HG02763 (cell line): ENCODE measurements around the gene PTGDR2.

ENCODE experiments used
- ATAC-seq: cut with Tn5 transposase; IDR thresholded peaks from one replicate; pipeline ENCODE4 v1.9.1; 2021; ENCODE audit warnings: mild to moderate bottlenecking, moderate library complexity; ENCODE audit not compliant: unreplicated experiment

PTGDR2 gene

DNA sequence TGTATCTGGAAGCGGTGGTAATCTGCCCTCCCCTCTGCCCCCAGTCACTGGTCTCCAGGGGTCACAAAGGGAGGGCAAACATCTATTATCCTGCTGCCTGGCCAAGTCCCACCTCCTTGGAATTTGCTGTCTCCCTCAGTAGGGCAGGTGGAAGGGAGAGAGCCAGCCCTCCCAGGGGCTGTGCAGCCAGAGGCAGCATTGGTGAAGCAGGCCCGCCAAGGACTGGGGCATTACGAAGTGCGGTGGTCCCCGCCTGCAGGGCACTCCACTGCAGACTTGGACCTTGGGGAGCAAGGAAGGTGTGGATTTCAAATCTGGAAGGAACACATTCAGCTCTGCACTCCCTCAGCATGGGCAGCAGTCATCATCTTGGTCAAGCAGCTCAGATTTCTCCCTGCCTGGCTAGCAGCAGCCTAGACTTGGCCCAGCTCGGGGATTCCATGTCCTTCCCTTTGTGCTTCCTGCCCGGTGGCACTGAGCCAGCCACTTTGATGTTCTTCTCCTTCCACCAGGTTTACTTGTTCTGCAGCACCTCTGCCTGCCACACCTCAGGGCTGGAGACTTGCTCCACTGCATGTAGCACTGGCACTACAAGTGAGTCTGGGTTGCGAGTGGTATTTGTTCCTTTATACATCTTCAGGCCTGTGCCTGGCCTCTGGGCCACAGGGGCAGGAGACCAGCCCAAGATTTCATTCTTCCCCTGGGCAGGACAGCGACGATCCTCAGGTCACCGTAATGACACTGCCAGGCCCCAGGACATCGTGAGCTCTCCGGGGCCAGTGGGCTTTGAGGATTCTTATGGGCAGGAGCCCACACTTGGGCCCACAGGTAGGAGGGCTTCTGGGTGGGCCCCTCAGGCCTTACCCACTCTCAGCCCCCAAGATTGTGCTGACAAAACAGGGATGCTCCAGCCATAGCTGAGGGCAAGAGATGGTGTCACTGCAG lies 18.9 kb upstream of the PTGDR2 start:
- no peak for ATAC-seq

DNA sequence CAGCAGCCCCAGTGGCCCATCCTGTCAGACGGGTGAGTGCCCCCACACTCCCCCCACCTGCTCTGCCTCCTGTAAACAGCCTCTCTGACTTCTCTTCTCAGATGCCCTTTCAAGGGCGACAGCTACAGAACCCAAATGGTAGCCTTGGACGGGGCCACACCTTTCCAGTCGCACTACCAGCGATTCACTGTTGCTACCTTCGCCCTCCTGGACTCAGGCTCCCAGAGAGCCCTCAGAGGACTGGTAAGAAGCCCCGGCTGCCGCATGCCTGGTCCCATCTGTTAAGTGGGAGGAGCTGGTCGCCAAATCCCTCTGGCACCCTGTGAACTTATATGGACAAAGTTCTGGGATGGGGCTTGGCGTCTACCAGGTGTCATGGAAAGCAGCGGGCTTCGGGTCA lies 17.8 kb upstream of the PTGDR2 start:
- ATAC-seq: no peak

DNA sequence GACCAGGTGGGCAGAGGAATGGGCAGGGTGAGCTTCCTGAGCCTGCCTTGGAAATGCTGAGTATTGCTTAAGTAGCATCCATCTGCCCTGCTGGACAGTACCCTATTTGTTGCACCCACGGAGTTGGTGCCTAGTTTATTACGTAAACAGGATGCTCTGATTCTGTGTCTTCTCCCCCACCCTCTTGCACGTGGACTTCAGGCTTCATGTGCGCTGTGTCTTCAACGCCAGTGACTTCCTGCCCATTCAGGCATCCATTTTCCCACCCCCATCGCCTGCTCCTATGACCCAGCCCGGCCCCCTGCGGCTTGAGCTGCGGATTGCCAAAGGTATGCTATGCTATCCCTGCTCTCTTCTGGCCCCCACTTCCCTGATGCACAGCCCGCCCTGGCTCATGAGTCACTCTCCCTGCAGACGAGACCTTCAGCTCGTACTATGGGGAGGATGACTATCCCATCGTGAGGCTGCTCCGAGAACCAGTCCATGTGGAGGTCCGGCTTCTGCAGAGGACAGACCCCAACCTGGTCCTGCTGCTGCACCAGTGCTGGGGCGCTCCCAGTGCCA lies 17.3 kb upstream of the PTGDR2 start:
- ATAC-seq: no peak

DNA sequence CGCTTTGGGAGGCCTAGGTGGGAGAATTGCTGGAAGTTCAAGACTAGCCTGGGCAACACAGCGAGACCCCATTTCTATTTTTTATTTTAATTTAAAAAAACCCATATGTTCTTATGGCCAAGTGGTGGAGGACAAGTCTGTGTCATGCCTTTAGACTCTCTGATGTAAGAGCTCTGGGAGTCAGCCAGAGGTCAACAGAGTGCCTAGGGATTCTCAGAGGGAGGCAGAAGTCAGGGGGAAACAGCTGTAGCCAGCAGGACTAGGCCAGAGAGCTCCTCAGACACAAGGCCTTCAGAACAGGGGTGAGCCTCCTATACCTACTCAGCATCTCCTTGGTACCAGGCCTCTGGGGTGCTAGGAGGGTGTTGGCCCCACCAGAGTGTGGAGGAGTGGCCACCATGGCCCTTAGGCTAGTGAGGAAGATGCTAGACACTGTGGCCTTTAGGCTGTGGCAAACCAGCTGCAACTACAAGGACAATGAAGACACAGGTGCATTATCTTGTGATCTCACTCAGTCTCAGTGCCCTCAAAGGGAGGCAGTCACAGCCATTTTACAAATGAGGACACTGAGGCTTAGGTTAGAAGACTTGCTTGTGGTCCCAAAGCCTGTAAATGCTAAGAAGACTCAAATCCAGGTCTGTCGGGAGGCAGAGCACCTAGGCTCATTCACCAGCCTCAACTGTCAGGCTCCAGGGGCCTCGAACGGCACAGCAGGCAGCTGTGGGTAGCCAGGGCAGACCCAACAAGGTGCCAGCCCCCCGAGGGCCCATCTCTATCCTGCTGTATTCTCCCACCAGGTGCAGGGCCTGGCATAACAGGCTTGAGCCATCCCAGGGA lies 16.6 kb upstream of the PTGDR2 start:
- ATAC-seq: no peak

GRCh38 chr11:60871378-60872061 lies 15.8 kb upstream of the PTGDR2 start:
- ATAC-seq: no peak

GRCh38 chr11:60870733-60871377 lies 15.1 kb upstream of the PTGDR2 start:
- ATAC-seq: no peak

GRCh38 chr11:60870276-60870675 lies 14.5 kb upstream of the PTGDR2 start:
- ATAC-seq: no peak

- ATAC-seq: no peak
These were observed 13.7 kb upstream of the PTGDR2 start for GRCh38 chr11:60869451-60869825.

GRCh38 chr11:60868682-60869450 lies 13.1 kb upstream of the PTGDR2 start:
- no peak for ATAC-seq

GRCh38 chr11:60867871-60868681 lies 12.3 kb upstream of the PTGDR2 start:
- no peak for ATAC-seq

DNA sequence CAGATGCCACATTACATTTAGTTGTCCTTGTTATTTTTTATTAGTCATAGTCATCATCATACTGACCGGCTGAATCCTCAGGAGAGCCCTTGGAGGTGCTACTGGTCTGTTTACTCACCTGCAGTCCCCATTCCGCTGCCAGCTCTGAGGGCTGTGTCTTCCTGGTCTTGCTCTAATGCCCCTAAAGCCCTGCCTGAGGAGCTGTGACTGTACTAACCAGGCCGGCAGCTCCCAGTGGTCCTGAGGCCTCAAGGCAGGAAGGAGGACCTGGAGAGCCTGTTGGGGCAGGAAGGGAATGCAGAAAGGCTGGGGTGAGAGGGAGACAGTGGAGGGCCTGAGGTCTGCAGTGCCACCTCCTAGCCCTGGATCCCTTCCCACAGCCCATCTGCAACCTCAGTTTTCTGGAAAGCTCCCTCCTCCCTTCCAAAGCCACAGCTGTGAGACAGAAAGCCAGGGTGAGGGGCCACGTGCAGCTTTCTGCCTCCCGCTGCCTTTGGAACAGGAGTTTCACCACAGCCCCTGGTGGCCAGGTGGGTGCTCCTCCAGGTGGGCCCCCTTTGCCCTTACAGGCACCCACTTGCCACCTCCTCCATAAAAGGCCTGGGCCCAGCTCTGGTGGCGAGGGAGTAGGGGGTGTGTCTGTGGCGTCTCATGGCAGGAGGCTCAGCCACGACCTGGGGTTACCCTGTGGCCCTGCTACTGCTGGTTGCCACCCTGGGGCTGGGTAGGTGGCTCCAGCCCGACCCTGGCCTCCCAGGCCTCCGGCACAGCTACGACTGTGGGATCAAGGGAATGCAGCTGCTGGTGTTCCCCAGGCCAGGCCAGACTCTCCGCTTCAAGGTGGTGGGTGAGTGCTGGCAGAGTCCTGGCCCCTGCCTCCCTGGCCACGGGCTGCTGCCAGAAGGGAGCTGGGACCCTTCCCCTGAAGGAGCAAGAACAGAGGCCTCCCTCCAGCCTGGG lies 11.4 kb upstream of the PTGDR2 start, which contains the start of gene ZP1:
Gene ZP1, plus strand, starts transcription at position 632 of the 960 bp plus-strand sequence. Its CDS starts 20 bp downstream, at position 652.
- no peak for ATAC-seq

GRCh38 chr11:60864856-60865513 lies 9.2 kb upstream of the PTGDR2 start:
- no peak for ATAC-seq

- ATAC-seq: no peak
These were observed 8.1 kb upstream of the PTGDR2 start for GRCh38 chr11:60863550-60864521.

- ATAC-seq: no peak
These were observed 6.4 kb upstream of the PTGDR2 start for GRCh38 chr11:60862171-60862570.

DNA sequence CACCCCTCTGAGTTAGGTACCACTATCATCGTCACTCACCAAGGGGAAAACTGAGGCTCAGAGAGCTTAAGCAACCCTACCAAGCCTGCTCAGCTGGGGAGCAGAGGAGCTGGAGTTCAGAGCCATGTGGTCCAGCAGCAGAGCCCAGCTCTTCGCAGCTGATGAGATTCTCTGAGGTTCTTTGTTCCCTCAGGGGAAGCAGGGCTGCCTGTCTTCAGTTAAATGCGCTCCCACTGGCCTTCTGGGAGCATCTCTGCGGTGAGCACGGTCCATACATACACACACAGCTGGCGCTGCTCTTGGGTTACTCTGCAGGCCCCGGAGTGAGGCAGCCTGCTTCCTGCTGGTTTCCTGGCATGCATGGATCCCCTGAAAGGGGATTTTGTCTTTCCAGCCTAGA lies 5.2 kb upstream of the PTGDR2 start:
- no peak for ATAC-seq
